IMR-90 (cell line): Measurements from ENCODE around the gene PTPRQ. TPM values are rescaled to one million over a fixed set of nuclear protein-coding genes. Genes with fewer than 3 reads are reported as not detected.

ENCODE experiments used
- ATAC-seq: fragments of 200-7000 bp; cut with Tn5 transposase; 2 replicates; pipeline ENCODE4 v1.9.1; 2020; ENCODE audit warnings: low read depth, mild to moderate bottlenecking, moderate library complexity
- BruUV-seq: library from RNA; stranded (reverse); fragments of 400-500 nt; replicated peaks from 2 replicates; lab custom pipeline; 2021; lab: Mats Ljungman, UMichigan
- CTCF ChIA-PET: fragments of 300-600 bp; formaldehyde crosslinking; extraction: SDS; loops from one replicate; lab custom pipeline; 2021; ENCODE audit warnings: antibody characterized with exemption; lab: Yijun Ruan, JAX
- POLR2A ChIA-PET: fragments of 300-600 bp; sonication (Branson Sonifier 250); formaldehyde crosslinking; loops from one replicate; lab custom pipeline; 2022; ENCODE audit warnings: antibody characterized with exemption; ENCODE audit not compliant: unreplicated experiment; lab: Charles Lee
- DNase-seq: peaks from one replicate; pipeline ENCODE4 v3.0.0; 2013
- H2AFZ ChIP-seq: replicated peaks from 2 replicates; pipeline ENCODE3; 2013; ENCODE audit warnings: low read length, mild to moderate bottlenecking; ENCODE audit not compliant: poor library complexity
- H2AK5ac ChIP-seq: 2 replicates; pipeline ENCODE4 v1.6.1; 2013; ENCODE audit warnings: low read depth, low read length, inconsistent platforms
- H2AK9ac ChIP-seq: replicated peaks from 2 replicates; pipeline ENCODE3; 2013; ENCODE audit warnings: mild to moderate bottlenecking, low read depth, low read length, moderate library complexity; ENCODE audit not compliant: poor library complexity
- H2BK120ac ChIP-seq: 2 replicates; pipeline ENCODE4 v1.6.1; 2013; ENCODE audit warnings: low read depth, low read length, inconsistent platforms
- H2BK15ac ChIP-seq: 3 replicates; pipeline ENCODE4 v1.6.1; 2013; ENCODE audit warnings: low read depth, low read length, inconsistent platforms
- H2BK20ac ChIP-seq: 2 replicates; pipeline ENCODE4 v1.6.1; 2013; ENCODE audit warnings: low read depth, mild to moderate bottlenecking, inconsistent platforms, low read length, moderate library complexity
- H2BK5ac ChIP-seq: 2 replicates; pipeline ENCODE4 v1.6.1; 2013; ENCODE audit warnings: mild to moderate bottlenecking, low read depth, low read length, inconsistent platforms; ENCODE audit not compliant: poor library complexity, severe bottlenecking
- H3K14ac ChIP-seq: replicated peaks from 2 replicates; pipeline ENCODE4 v1.6.1; 2013; ENCODE audit warnings: low read depth, low read length, inconsistent platforms
- H3K18ac ChIP-seq: 2 replicates; pipeline ENCODE4 v1.6.1; 2013; ENCODE audit warnings: low read depth, low read length, control low read depth
- H3K23ac ChIP-seq: 2 replicates; pipeline ENCODE4 v1.6.1; 2013; ENCODE audit warnings: low read depth, low read length, inconsistent platforms
- H3K27ac ChIP-seq: 2 replicates; pipeline ENCODE4 v1.5.1; 2013; ENCODE audit warnings: mild to moderate bottlenecking, control low read depth, low read length; ENCODE audit not compliant: insufficient read depth
- H3K27me3 ChIP-seq: 2 replicates; pipeline ENCODE4 v1.6.1; 2013; ENCODE audit warnings: low read length; ENCODE audit not compliant: control insufficient read depth, insufficient read depth
- H3K36me3 ChIP-seq: 2 replicates; pipeline ENCODE4 v1.6.1; 2013; ENCODE audit warnings: low read length, mixed read lengths; ENCODE audit not compliant: control insufficient read depth, insufficient read depth
- H3K4ac ChIP-seq: 2 replicates; pipeline ENCODE4 v1.6.1; 2013; ENCODE audit warnings: low read depth, low read length, inconsistent platforms
- H3K4me1 ChIP-seq: 2 replicates; pipeline ENCODE4 v1.6.1; 2013; ENCODE audit warnings: low read length, mixed read lengths; ENCODE audit not compliant: control insufficient read depth, insufficient read depth
- H3K4me2 ChIP-seq: 2 replicates; pipeline ENCODE4 v1.6.1; 2013; ENCODE audit warnings: low read depth, mild to moderate bottlenecking, control low read depth, low read length, moderate library complexity
- H3K4me3 ChIP-seq: 2 replicates; pipeline ENCODE4 v1.5.1; 2013; ENCODE audit warnings: low read depth, mild to moderate bottlenecking, control low read depth, low read length, moderate library complexity; ENCODE audit not compliant: insufficient read depth
- H3K56ac ChIP-seq: 2 replicates; pipeline ENCODE4 v1.6.1; 2013; ENCODE audit warnings: low read length, inconsistent platforms; ENCODE audit not compliant: insufficient read depth; ENCODE audit errors: extremely low read depth
- H3K79me1 ChIP-seq, 2 experiments: 2 replicates each; pipeline ENCODE4 v1.6.1; 2013; ENCODE audit warnings: low read length in 2 of 2, inconsistent platforms in 1 of 2, low read depth in 1 of 2
- H3K9ac ChIP-seq: 2 replicates; pipeline ENCODE4 v1.6.1; 2013; ENCODE audit warnings: low read depth, low read length, control low read depth
- H3K9me1 ChIP-seq: 2 replicates; pipeline ENCODE4 v1.6.1; 2013; ENCODE audit warnings: low read length, inconsistent platforms; ENCODE audit not compliant: insufficient read depth
- H3K9me3 ChIP-seq: 2 replicates; pipeline ENCODE4 v1.6.1; 2013; ENCODE audit warnings: low read length; ENCODE audit not compliant: control insufficient read depth, insufficient read depth
- H4K20me1 ChIP-seq: 2 replicates; pipeline ENCODE4 v1.6.1; 2013; ENCODE audit warnings: low read length, inconsistent platforms; ENCODE audit not compliant: insufficient read depth
- H4K5ac ChIP-seq: 2 replicates; pipeline ENCODE4 v1.6.1; 2013; ENCODE audit warnings: mild to moderate bottlenecking, low read depth, low read length, control low read depth
- H4K8ac ChIP-seq, 2 experiments: 2 replicates each; pipeline ENCODE4 v1.6.1; 2013; ENCODE audit warnings: low read depth in 2 of 2, low read length in 2 of 2, control low read depth in 1 of 2, inconsistent platforms in 1 of 2
- H4K91ac ChIP-seq: 2 replicates; pipeline ENCODE4 v1.6.1; 2013; ENCODE audit warnings: low read depth, low read length, inconsistent platforms; ENCODE audit not compliant: insufficient read depth
- BHLHE40 ChIP-seq: fragments of 150-350 bp; IDR thresholded peaks from 2 replicates; pipeline ENCODE4 v1.6.1; 2016; ENCODE audit warnings: mild to moderate bottlenecking, low read depth, low read length
- CEBPB ChIP-seq: IDR thresholded peaks from 2 replicates; pipeline ENCODE4 v1.6.1; 2012; ENCODE audit warnings: low read depth, low read length, improper control_type of control experiment
- CHD1 ChIP-seq: IDR thresholded peaks from 2 replicates; pipeline ENCODE4 v1.6.1; 2012; ENCODE audit warnings: low read depth, low read length, improper control_type of control experiment
- FOS ChIP-seq: fragments of 150-350 bp; IDR thresholded peaks from 2 replicates; pipeline ENCODE4 v1.6.1; 2016; ENCODE audit warnings: low read depth, low read length
- MAFK ChIP-seq: IDR thresholded peaks from 2 replicates; pipeline ENCODE4 v1.6.1; 2012; ENCODE audit warnings: low read depth, low read length, improper control_type of control experiment
- MAZ ChIP-seq: IDR thresholded peaks from 2 replicates; pipeline ENCODE4 v1.6.1; 2012; ENCODE audit warnings: low read depth, mild to moderate bottlenecking, low read length, improper control_type of control experiment, moderate library complexity, borderline replicate concordance
- MXI1 ChIP-seq: IDR thresholded peaks from 2 replicates; pipeline ENCODE4 v1.6.1; 2012; ENCODE audit warnings: low read depth, mild to moderate bottlenecking, low read length, moderate library complexity, borderline replicate concordance
- NFE2L2 ChIP-seq: fragments of 150-350 bp; IDR thresholded peaks from 2 replicates; pipeline ENCODE4 v1.6.1; 2016; ENCODE audit warnings: low read depth, mild to moderate bottlenecking, low read length
- POLR2A ChIP-seq: IDR thresholded peaks from 2 replicates; pipeline ENCODE4 v1.6.1; 2012; ENCODE audit warnings: mild to moderate bottlenecking, low read depth, low read length
- RAD21 ChIP-seq: IDR thresholded peaks from 2 replicates; pipeline ENCODE4 v1.6.1; 2012; ENCODE audit warnings: low read length, improper control_type of control experiment
- RCOR1 ChIP-seq: IDR thresholded peaks from 2 replicates; pipeline ENCODE4 v1.6.1; 2012; ENCODE audit warnings: mild to moderate bottlenecking, low read length, improper control_type of control experiment; ENCODE audit not compliant: insufficient replicate concordance
- RFX5 ChIP-seq: IDR thresholded peaks from 2 replicates; pipeline ENCODE4 v1.8.0; 2012; ENCODE audit warnings: low read depth, mild to moderate bottlenecking, low read length, moderate library complexity
- SMC3 ChIP-seq: fragments of 150-350 bp; IDR thresholded peaks from 2 replicates; pipeline ENCODE4 v1.6.1; 2016; ENCODE audit warnings: low read depth, mild to moderate bottlenecking, antibody characterized with exemption, low read length, moderate library complexity
- USF2 ChIP-seq: fragments of 150-350 bp; IDR thresholded peaks from 2 replicates; pipeline ENCODE4 v1.6.1; 2017; ENCODE audit warnings: mild to moderate bottlenecking, antibody characterized with exemption, low read length, low read depth
- WGBS, 2 experiments: methylation state at CpG; one replicate each; pipeline versions ENCODE4 v1.1.5 to v1.1.7; 2013; ENCODE audit warnings: missing lambda C conversion rate in 2 of 2; ENCODE audit not compliant: insufficient read length in 1 of 2; ENCODE audit errors: extremely low coverage in 2 of 2; 5-methylcytosine and 5-hydroxymethylcytosine counted together
- dilution Hi-C: fragments of 300-500 bp; cut with HindIII; formaldehyde crosslinking; loops from one replicate; pipeline ENCODE4 v1.14.3; 2018; ENCODE audit warnings: low sequenced_read_pairs; ENCODE audit not compliant: unreplicated experiment
- in situ Hi-C: fragments of 300-500 bp; cut with MboI; formaldehyde crosslinking; loops from 3 replicates; pipeline ENCODE4 v1.14.3; 2019; ENCODE audit warnings: low sequenced_read_pairs, inconsistent platforms, mixed read lengths
- intact Hi-C: fragments of 100-400 bp; cut with micrococcal nuclease; formaldehyde crosslinking; loops from 2 replicates; pipeline ENCODE4 v1.10.0; 2022
- polyA plus RNA-seq, 3 experiments: library from polyadenylated mRNA; depleted of rRNA; stranded (reverse); fragments of >200 nt; gene quantifications; 2 replicates each; pipeline ENCODE4 v1.2.3, GENCODE V29; 2012; ENCODE audit warnings: low replicate concordance in 1 of 3
- total RNA-seq: library from RNA; depleted of rRNA; stranded (reverse); fragments of >200 nt; gene quantifications from 2 replicates; pipeline ENCODE4 v1.2.3, GENCODE V29; 2012
- TF ChIP-seq, protein P1 (sequence below): conservative IDR thresholded peaks from 2 replicates; pipeline ENCODE4 v1.5.1; 2012; ENCODE audit warnings: mild to moderate bottlenecking, low read depth, low read length, improper control_type of control experiment
- TF ChIP-seq, protein P2 (sequence below): fragments of 150-350 bp; IDR thresholded peaks from 2 replicates; pipeline ENCODE4 v1.6.1; 2016; ENCODE audit warnings: low read depth, mild to moderate bottlenecking, low read length, moderate library complexity, borderline replicate concordance

Gene PTPRQ
- total and polyA plus RNA-seq, 2 of the 4 experiments (the other 2 are of a cell fraction): 0.96 to 1.4 TPM

- Histone ChIP-seq H3K4me3 (no peak overlapping the region), H3K9ac (no peak overlapping the region), H3K9me1 (no peaks in the 10 kb centered on the region), H4K91ac (no peak overlapping the region), H3K4me1 (0 out of 2 replicates have a peak, but pooled peaks cover 2% of the 10 kb centered on the region), H3K23ac (no peak overlapping the region), H3K27ac (no peak overlapping the region), H3K9me3 (peaks cover 2% of the 10 kb centered on the region; the same call in 1 of the 2 replicates), H2BK120ac (no peak overlapping the region), H2AK9ac (no peak overlapping the region), H3K36me3 (no peaks in the 10 kb centered on the region), H3K79me1 (no peaks in the 10 kb centered on the region), H3K27me3 (no peaks in the 10 kb centered on the region), H2BK20ac (no peak overlapping the region), H3K56ac (no peak overlapping the region), H3K4ac (no peak overlapping the region), H3K18ac (no peak overlapping the region), H2AFZ (no peak overlapping the region), H2AK5ac (no peak overlapping the region), H2BK15ac (no peak overlapping the region), H4K8ac (no peak overlapping the region), H2BK5ac (no peak overlapping the region), H4K20me1 (no peaks in the 10 kb centered on the region), H4K5ac (no peak overlapping the region), H3K4me2 (no peak overlapping the region), H3K14ac (no peak overlapping the region)
- DNase-seq (no peak), ATAC-seq (no peak)
- in situ Hi-C loops (loop anchor here (5.0 kb wide), 1 partner anchor 273 kb away; no protein-coding TSS in a partner anchor), dilution Hi-C loops (no loop called here), intact Hi-C loops (no loop called here)
- POLR2A ChIA-PET: no interaction called here
- no CpG with 5 or more reads among the region's 2 CpGs for WGBS, 2 experiments
- CTCF ChIA-PET: interaction anchor here (0.6 kb wide), 1 partner anchor 1078 kb away, joined by 9 read pairs; no protein-coding TSS in a partner anchor
- no TSS peak for BruUV-seq
- TF ChIP-seq CHD1: no peak
- no peak for TF ChIP-seq BHLHE40
- no peak for TF ChIP-seq USF2
- TF ChIP-seq, protein P1, sequence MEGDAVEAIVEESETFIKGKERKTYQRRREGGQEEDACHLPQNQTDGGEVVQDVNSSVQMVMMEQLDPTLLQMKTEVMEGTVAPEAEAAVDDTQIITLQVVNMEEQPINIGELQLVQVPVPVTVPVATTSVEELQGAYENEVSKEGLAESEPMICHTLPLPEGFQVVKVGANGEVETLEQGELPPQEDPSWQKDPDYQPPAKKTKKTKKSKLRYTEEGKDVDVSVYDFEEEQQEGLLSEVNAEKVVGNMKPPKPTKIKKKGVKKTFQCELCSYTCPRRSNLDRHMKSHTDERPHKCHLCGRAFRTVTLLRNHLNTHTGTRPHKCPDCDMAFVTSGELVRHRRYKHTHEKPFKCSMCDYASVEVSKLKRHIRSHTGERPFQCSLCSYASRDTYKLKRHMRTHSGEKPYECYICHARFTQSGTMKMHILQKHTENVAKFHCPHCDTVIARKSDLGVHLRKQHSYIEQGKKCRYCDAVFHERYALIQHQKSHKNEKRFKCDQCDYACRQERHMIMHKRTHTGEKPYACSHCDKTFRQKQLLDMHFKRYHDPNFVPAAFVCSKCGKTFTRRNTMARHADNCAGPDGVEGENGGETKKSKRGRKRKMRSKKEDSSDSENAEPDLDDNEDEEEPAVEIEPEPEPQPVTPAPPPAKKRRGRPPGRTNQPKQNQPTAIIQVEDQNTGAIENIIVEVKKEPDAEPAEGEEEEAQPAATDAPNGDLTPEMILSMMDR: no peak
- TF ChIP-seq SMC3: no peak
- no peak for TF ChIP-seq NFE2L2
- no peak for TF ChIP-seq RAD21
- TF ChIP-seq CEBPB: no peak
- TF ChIP-seq MXI1: no peak
- no peak for TF ChIP-seq RFX5
- no peak for TF ChIP-seq MAZ
- TF ChIP-seq RCOR1: no peak
- no peak for TF ChIP-seq MAFK
- TF ChIP-seq, protein P2, sequence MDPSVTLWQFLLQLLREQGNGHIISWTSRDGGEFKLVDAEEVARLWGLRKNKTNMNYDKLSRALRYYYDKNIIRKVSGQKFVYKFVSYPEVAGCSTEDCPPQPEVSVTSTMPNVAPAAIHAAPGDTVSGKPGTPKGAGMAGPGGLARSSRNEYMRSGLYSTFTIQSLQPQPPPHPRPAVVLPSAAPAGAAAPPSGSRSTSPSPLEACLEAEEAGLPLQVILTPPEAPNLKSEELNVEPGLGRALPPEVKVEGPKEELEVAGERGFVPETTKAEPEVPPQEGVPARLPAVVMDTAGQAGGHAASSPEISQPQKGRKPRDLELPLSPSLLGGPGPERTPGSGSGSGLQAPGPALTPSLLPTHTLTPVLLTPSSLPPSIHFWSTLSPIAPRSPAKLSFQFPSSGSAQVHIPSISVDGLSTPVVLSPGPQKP: no peak
- no peak for TF ChIP-seq FOS
- TF ChIP-seq POLR2A: no peak
Measured at GRCh38 chr12:80484746-80485145, 40.7 kb downstream of the PTPRQ start.
